SHP77 treated with DMSO at 0.1 percent for 48 hours (cell line): ENCODE measurements around the gene MAP2K2.
"Not testable (repeated sequence)": the region's sequence is repeated elsewhere in the genome, so short reads cannot be mapped to it uniquely, and the experiment has no call there.

Source experiments
- DNase-seq: peaks from one replicate; lab custom pipeline; 2025; lab: John Stamatoyannopoulos, UW

The MAP2K2 gene

DNA sequence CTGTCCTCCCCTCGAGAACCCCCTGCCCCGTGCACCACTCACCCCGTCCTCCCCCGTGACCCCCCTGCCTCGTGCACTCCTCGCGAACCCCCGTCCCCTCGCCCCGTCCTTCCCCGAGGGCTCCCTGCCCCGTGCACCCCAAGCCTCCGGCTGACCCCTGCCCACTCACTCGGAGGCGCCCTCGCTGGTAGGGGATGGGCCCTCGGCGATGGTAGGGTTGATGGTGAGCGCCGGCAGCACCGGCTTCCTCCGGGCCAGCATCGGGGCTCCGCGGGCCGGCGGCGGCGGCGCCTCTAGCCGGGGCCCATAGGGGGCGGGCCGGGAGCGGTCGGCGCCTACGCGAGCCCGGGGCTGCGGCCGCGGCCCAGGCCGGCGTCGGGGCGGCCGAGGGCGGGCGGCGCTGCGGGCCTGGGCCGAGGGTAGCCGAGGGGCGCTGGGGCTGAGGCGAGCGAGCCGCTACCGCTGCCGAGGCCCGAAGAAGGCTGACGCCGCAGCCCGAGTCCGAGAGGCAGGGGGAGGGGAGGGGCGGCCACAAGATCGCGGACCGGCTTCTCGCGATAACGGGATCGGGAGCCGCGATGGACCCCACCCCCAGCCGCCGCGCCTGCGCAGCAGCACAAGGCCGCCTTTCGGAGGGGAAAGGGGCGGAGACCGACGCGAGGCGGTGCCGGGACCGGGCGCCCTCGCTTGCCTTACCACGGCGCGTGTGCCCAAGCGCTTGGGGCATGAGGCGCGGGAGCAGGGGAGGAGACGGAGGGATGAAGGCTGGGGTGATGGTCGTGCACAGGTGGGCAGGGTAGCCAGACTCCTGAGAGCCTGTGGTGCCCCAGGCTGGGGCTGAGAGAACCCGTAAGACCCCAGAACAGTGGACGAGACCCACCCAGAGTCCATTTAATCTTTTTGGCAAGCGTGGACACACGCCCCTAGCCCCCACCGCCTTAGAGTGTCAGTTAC lies at the start of gene MAP2K2:
Gene MAP2K2, minus strand, starts transcription at position 508 of the 954 bp plus-strand sequence. Its CDS starts 247 bp downstream, at position 261.
- peak; percentile 75 for DNase-seq

DNA sequence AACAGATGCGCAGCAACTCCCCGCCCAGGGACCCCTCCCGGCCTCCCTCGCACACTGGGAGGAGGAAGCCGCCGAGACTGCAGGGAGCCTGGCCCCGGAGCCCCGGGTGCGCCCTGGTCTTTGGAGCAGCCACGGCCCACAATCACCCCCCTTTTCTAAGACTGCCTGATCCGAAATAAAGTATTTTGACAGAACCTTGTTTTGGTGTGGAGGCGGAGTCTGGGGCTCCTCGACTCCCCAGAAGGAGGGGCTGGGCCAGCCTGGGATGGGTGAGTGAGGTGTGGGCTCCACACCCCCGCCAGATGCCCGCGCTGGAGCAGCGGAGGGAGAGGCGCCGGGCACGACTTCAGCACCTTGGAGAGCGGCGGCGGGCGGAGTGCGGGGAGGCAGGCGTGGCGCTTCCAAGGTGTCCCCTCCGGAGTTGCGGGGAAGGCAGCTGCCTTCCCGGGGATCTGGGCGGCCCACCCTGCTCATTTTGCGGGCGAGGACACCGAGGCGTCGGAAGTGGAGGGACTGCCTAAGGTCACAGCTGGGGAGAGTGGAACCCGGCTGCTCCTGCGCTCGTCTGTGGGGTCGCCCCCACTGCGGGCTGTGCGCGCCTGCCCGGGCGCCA lies 49.0 kb upstream of the MAP2K2 start:
- no peak for DNase-seq

DNA sequence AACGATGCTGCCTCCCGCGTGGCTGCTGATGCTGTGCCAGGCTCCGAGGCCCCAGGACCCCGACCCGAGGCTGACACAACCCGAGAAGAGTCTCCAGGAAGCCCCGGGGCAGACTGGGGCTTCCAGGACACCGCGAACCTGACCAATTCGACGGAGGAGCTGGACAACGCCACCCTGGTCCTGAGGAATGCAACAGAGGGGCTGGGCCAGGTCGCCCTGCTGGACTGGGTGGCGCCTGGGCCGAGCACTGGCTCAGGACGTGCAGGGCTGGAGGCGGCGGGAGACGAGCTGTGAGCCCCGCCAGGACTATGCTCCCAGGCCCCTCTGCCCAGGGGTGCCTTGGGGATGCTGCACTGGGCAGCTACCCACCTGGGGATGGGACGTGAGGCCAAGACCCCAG lies 47.8 kb upstream of the MAP2K2 start:
- DNase-seq: no peak

DNA sequence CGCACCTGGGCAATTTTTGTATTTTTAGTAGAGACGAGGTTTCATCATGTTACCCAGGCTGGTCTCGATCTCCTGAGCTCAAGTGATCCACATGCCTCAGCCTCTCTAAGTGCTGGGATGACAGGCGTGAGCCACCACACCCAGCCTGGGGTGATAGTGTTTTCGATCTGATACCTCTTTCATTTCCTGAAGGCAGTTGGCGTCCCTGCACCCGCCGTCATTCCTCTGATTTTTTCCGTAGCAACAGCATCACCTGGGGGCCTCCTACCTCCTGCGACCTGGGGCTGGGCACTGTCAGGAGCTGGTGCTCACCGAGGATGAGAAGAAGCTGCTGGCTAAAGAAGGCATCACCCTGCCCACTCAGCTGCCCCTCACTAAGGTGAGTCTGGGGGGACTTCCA lies 40.3 kb upstream of the MAP2K2 start:
- DNase-seq: no peak

DNA sequence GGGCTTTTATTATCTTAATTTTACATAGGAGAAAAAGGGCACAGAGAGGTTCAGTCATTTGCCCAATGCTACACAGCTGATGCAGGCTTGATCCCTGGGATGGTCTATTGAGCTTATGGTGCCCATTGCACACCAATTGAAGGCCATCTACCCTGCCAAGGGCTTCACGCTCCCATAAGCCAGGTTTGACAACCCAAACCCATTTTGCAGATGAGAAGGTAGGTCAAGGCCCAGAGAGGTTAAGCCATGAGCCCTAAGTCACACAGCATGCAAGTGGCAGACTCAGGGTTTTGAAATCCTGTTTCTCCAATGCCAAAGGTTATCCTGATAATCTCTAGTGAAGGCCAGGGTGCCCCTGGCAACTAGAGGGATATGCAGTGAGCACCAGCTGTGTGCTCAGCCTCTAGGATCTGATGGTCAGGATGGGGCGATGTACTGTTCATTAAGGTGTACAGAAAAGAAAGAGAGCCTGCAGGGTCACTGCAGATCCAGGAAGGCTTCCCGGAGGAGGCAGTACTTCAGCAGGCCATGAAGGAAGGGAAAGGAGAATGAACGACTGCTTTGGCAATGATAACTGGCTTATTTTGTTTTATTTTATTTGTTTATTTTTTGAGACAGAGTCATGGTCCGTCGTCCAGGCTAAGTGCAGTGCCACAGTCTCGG lies 37.6 kb upstream of the MAP2K2 start:
- DNase-seq: no peak

DNA sequence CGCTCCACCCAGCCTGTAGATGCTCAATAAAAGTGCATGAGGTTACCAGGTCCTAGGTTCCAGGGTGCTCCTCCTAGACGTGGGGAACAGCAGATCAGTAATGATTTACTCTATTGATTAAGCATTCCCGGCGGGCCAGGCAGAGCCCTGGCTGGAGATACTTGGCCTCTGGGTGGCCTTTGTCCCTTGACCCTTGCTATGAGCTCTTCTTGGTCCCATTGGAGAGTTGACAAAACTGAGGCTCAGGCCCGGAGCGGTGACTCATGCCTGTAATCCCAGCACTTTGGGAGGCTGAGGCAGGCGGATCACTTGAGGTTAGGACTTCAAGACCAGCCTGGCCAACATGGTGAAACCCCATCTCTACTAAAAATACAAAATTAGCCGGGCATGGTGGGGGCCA lies 34.0 kb upstream of the MAP2K2 start:
- DNase-seq: not testable (repeated sequence)

DNA sequence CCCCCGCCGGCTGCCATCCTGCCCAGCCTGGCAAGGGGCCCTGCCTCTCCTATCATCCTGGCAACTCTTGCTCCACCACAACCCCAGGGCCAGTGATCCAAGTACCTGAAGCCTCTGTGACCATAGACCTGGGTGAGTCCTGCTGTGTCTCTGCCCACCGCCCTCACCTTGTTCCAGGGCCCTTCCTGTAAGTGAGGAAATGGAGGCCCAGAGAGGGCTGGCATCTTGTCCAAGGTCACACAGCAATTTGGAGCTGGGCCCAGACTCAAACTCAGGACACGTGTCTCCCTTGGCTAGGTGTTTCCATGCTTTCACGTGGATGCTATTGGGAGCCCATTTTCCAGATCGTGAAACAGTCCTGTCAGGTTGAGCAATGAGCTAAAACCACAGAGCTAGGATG lies 33.2 kb upstream of the MAP2K2 start:
- no peak for DNase-seq

DNA sequence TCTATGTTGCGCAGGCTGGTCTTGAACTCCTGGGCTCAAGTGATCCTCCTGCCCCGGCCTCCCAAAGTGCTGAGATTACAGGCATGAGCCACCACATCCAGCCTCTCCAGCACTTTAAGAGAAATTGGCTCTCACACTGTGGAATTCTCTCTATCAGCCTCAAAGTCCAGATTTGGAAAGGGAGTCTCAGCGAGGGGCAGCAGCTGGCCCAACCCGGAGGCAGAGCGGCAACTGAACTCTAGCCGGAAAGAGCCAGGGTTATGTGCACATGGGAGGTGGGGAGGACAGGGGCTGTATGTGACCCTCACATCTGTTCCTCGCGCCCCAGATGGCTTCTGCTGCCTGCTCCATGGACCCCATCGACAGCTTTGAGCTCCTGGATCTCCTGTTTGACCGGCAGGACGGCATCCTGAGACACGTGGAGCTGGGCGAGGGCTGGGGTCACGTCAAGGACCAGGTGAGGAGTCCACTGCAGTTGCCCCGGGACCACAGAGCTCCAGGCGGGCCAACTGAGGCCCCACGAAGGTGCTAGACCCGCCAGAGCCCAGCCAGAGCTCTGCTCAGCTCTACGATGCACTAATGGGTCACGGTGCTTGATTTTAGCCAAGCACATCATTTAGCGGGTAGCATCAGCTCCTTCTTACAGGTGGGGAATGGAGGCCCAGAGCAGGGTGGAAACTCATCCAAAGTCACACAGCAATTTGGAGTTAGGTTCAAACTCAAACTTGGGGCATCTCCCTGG lies 30.8 kb upstream of the MAP2K2 start:
- DNase-seq: no peak

DNA sequence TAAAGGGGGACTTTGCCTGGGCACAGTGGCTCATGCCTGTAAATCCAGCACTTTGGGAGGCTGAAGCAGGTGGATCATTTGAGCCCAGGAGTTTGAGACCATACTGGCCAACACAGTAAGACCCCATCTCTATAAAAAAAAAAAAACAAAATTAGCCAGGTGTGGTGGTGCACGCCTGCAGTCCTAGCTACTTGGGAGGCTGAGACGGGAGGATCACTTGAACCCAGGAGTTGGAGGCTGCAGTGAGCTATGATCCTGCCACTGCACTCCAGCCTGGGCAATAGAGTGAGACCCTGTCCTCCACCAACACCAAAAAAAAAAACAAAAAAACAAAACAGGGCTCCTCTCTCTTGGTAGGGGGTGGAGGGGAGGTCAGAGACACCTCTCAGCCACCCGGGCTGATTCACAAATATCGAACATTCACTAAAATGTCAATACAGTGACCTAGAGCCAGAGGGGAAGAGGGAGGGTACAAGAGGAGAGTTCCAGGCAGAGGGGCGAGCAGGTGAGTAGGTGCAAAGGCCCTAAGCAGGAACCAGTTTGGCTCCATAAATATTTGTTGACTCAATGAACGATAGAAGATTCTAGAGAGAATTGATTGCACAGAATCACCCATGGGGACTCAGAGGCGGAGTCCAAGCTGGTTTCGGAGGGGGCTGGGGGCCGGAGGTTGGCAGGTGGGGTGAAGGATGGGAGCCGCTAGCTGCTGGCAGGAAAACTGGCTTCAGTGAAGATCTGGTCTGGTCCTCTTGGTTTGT lies 28.5 kb upstream of the MAP2K2 start:
- DNase-seq: no peak

DNA sequence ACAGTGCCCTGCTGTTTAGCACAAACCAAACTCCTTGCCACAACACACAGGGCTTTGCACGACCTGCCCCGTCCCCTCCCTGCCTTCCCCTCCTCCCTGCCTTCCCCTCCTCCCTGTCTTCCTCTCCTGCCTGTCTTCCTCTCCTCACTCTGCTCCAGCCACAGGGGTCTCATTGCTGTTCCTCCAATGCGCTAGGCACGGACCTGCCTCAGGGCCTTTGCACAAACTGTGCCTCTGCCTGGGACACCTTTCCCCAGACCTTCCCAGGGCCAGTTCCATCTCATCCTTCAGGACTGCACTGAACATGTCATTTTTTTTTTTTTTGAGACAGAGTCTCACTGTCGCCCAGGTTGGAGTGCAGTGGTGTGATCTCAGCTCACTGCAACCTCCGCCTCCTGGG lies 27.7 kb upstream of the MAP2K2 start:
- no peak for DNase-seq

DNA sequence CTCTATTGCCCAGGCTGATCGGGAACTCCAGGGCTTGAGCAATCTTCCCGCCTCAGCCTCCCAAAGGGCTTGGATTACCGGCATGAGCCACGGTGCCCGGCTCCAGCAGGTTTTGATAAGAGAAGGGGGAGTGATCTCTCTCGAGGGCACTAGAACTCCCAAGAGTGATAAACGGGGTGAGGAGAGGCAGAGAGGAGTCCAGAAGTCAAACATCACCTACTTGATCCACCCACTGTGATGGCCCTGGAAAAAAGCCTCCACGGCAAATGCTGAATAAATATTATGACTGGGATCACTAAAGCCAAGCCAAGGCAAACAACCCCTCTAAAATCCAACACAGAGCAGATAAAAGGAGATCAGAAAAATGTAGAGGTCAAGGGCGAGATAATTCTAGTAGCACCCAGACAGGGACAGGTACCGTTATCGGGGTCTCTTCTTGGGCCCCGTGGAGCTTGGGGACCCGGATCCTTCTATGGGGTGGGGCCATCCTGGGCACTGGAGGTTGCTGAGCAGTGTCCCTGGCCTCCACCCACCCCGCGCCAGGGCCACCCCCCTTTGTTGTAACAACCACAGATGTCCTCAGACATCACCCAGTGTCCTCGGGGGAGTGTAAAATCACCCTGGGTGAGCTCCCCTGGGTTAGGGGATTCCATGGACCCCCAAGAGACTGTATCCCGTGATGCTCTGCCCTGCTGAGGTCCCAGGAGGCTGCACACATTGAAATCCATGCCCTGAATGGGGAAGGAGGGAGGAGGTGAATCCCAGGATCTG lies 25.8 kb upstream of the MAP2K2 start:
- DNase-seq: no peak

DNA sequence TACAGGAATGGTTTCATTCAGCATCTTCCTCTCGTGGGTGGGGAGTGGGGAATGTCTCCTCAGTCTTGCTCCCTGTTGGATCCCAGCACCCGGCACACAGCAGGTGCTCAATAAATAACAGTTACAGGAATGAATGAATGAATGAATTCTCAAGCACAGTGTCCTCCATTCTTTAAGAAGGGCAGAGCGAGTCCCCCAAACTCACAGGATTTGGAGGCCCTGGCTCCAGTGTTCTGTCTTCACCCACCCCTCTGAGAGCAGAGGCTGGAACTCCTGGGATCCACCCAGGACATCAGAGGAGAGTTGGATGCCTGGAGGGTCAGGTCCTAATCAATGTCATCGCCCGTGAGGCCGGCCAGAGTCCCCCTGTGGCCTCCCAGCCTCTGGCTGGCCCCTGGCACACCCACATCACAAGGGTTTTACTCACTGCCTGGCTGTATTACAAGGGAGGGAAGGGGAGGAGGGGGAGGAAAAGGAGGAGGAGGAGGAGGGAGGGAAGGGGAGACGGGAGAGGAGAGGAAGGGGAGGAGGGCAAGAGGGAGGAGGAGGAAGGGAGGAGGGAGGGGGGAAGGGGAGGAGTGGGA lies 20.8 kb upstream of the MAP2K2 start:
- no peak for DNase-seq

DNA sequence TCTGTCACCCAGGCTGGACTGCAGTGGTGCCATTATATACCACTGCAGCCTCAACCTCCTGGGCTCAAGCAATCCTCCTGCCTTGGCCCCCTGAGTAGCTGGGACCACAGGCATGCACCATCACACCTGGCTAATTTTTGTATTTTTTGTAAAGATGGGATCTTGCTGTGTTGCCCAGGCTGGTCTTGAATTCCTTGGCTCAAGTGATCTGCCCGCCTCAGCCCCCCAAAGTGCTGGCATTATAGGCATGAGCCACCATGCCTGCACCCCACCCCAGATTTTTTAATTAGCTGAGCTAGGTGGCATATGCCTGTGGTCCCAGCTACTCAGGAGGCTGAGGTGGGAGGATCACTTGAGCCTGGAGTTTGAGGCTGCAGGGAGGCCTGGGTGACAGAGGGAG lies 19.0 kb upstream of the MAP2K2 start:
- DNase-seq: not testable (repeated sequence)

DNA sequence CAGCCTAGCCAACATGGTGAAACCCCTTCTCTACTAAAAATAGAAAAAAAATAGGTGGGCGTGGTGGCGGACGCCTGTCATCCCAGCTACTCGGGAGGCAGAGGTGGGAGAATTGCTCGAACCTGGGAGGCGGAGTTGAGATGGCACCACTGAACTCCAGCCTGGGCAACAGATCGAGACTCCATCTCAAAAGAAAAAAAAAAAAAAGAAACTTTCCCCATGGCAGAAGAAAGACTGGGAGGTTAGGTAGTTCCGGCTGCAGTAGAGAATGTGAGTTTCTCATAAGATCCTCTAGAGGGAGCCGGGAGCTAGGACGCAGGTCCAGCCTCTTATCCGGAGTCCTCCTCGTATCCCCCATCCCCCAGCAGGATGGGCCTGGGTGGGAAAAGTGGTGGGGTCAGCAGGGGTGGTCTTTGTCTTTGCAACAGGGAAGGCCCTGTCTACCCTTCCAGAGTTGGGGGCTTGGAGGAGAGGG lies 16.4 kb upstream of the MAP2K2 start:
- DNase-seq: peak; percentile 30

DNA sequence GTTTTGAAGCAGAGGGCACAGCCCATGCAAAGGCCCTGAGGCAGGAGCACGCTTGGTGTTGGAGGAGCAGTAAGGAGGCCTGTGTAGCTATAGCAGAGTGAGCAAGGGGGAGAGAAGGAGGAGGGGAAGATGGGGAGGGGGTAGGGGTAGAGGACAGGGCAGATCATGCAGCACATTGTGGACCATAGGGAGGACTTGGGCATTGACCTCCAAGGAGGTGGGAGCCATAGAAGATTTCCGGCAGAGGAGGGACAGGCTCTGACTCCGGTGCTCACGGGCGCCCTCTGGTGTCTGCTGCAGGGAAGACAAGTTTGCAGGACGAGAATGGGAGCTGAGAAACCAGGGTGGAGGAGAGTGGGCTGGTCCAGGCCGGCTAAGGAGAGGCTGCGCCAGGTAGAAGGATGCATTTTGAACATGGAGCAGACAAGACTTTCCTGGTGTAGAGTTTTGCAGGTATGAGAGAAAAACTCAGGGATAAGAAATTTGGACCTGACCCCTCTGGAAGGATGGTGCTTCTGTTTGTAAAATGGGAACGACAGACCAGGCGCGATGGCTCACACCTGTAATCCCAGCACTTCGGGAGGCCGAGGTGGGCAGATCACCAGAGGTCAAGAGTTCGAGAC lies 15.8 kb upstream of the MAP2K2 start:
- DNase-seq: peak; percentile 1

DNA sequence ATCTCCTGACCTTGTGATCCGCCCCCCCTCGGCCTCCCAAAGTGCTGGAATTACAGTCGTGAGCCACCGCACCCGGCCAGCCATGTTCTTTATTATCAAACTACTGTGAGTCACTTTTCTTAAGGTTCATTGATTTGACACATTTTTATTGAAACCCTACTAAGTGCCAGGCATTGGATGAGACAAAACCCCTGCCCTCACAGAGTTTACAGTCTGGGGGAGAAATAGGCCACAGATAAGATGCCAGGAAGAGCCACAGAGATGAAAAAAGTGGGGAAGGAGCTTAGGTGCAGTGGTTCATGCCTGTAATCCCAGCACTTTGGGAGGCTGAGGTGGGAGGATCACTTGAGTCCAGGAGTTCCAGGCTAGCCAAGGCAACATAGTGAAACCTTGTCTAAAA lies 14.5 kb upstream of the MAP2K2 start:
- DNase-seq: no peak

DNA sequence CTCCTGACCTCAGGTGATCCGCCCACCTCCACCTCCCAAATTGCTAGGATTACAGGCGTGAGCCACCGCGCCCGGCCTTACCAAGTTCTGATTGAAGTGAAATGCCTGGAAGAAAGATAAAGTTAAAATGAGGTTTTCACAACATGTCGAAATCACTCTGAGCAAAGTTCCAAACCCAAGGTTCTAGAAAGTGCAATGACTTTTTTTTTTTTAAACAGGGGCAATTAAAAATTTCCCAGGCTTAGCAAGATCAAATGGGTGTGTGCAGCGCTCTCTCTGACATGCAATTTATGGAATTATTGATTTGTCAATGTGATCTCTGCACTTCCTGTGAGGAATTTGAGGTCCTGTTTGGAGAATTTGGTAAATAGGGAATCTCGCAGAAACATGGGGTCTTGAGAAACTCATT lies 12.8 kb upstream of the MAP2K2 start:
- no peak for DNase-seq

DNA sequence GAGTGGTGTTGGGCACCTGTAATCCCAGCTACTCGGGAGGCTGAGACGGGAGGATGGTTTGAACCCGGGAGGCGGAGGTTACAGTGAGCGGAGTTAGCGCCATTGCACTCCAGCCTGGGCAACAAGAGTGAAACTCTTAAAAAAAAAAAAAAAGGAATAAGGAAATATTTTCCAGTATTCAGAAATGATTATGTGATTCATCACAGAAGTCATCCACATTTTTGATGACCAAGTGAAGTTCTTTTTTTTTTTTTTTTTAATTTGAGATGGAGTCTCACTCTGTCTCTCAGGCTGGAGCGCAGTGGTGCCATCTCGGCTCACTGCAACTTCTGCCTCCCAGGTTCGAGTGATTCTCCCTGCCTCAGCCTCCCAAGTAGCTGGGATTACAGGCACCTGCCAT lies 11.5 kb upstream of the MAP2K2 start:
- DNase-seq: not testable (repeated sequence)

DNA sequence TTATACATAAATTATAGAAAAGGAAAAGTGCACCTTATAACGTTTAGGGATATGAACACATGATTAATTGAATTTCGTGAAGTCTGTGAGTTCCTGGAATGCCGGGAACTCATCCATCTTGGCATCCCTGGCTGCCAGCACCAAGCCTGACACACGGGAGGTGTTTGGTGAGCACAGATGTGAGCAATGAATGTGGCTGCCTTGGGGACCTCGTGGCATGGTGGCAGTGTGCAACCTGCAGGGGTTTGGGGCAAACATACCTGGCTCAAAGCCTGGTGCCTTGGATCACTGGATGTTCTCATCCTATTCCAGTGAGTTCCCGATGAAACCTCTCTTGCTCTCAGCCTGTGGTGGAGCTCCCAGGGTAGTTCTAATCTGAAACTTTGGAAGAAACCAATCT lies 10.4 kb upstream of the MAP2K2 start:
- no peak for DNase-seq
